CD4-positive, alpha-beta T cell treated with Interleukin-17A for 1 hour (primary cell): ENCODE results near the gene GALNT10.

ENCODE experiments used
- DNase-seq: peaks from one replicate; pipeline ENCODE4 v3.0.0-alpha.2; 2020

Gene GALNT10

GRCh38 chr5:154236536-154237375 lies 46.2 kb downstream of the GALNT10 start:
- DNase-seq = peak; percentile 19

GRCh38 chr5:154237376-154237743 lies 46.8 kb downstream of the GALNT10 start:
- DNase-seq = no peak

GRCh38 chr5:154237946-154238345 lies 47.4 kb downstream of the GALNT10 start:
- DNase-seq = no peak

- no peak for DNase-seq
Measured at GRCh38 chr5:154238776-154239481, 48.4 kb downstream of the GALNT10 start.

- no peak for DNase-seq
Measured at GRCh38 chr5:154240595-154240994, 50.1 kb downstream of the GALNT10 start.

- DNase-seq = no peak
Measured at GRCh38 chr5:154241021-154241420, 50.5 kb downstream of the GALNT10 start.

- no peak for DNase-seq
Measured at GRCh38 chr5:154242442-154242841, 51.9 kb downstream of the GALNT10 start.

GRCh38 chr5:154242964-154243376 lies 52.4 kb downstream of the GALNT10 start:
- DNase-seq = no peak

- DNase-seq = no peak
Measured at GRCh38 chr5:154243736-154244135, 53.2 kb downstream of the GALNT10 start.

- DNase-seq = no peak
Measured at GRCh38 chr5:154244476-154244875, 53.9 kb downstream of the GALNT10 start.

GRCh38 chr5:154248691-154249090 lies 58.2 kb downstream of the GALNT10 start:
- no peak for DNase-seq

GRCh38 chr5:154249826-154250225 lies 59.3 kb downstream of the GALNT10 start:
- no peak for DNase-seq

GRCh38 chr5:154251529-154251928 lies 61.0 kb downstream of the GALNT10 start:
- DNase-seq = no peak

GRCh38 chr5:154253807-154254206 lies 63.3 kb downstream of the GALNT10 start:
- no peak for DNase-seq

GRCh38 chr5:154254896-154255295 lies 64.4 kb downstream of the GALNT10 start:
- DNase-seq = no peak

- no peak for DNase-seq
Measured at GRCh38 chr5:154257046-154257445, 66.5 kb downstream of the GALNT10 start.

GRCh38 chr5:154258531-154259217 lies 68.1 kb downstream of the GALNT10 start:
- DNase-seq = no peak

- DNase-seq = no peak
Measured at GRCh38 chr5:154260224-154260927, 69.8 kb downstream of the GALNT10 start.

GRCh38 chr5:154262342-154262741 lies 71.8 kb downstream of the GALNT10 start:
- no peak for DNase-seq

GRCh38 chr5:154264549-154265196 lies 74.1 kb downstream of the GALNT10 start:
- DNase-seq = no peak

- DNase-seq = no peak
Measured at GRCh38 chr5:154265197-154265773, 74.8 kb downstream of the GALNT10 start.

GRCh38 chr5:154267516-154267915 lies 77.0 kb downstream of the GALNT10 start:
- DNase-seq = no peak
